ENCODE results near the gene WDR5B. TPM values are rescaled to one million over a fixed set of nuclear protein-coding genes. Genes with fewer than 3 reads are reported as not detected.
A peak's percentile ranks its signal among the peaks of the same experiment; 100 is the strongest.

The WDR5B gene
- total RNA-seq, 5 donors from 2014 or later (not counting 1 experiment from before 2014, with no cell fraction given) = 5.8 to 11.6 (median 10.0) TPM

- Mint-ChIP-seq H3K27me3 (no peaks in the 10 kb centered on the region), H3K4me3 (peak overlapping the region; percentile 95 to 99 (median 99)), H3K9me3 (peaks cover 0 to 3% (median 0%) of the 10 kb centered on the region in 3 donors), H3K27ac (peak overlapping the region; percentile 100), H3K36me3 (peaks cover 18% of the 10 kb centered on the region), H3K4me1 (peaks cover 45 to 64% (median 63%) of the 10 kb centered on the region in 3 donors)
- 14% methylated on average over 9 of the region's 10 CpGs for WGBS (ENCODE audit: insufficient coverage)
- peak overlapping the region; percentile 82 for H3K27ac ChIP-seq (ENCODE audit: low read length)
- peak overlapping the region; percentile 65 to 86 for H3K4me3 ChIP-seq (ENCODE audit: control insufficient read depth in 1 of 2, extremely low read depth in 1 of 2, low read length in 1 of 2)
- POLR2A ChIA-PET = interaction anchor here (0.6 to 2.2 kb wide), 10 partner anchors 23 to 852 kb away, joined by 3 to 14 read pairs (median 3); partner anchors contain the start of genes FAM162A (in 2 of the 2), HCLS1 (in 1 of the 2) and MIX23 (in 1 of the 2)
- peak; percentile 18 to 29 (median 22) for ATAC-seq (replicated peaks in 1 of 4)
- peaks cover 0 to 22% of the 10 kb centered on the region in 2 donors for H3K36me3 ChIP-seq (ENCODE audit: control insufficient read depth in 2 of 2, extremely low read depth in 1 of 2, insufficient read depth in 1 of 2, low read length in 1 of 2)
- peaks cover 14 to 15% of the 10 kb centered on the region in 2 experiments for H3K4me1 ChIP-seq (ENCODE audit: control insufficient read depth in 1 of 2, extremely low read depth in 1 of 2, insufficient read depth in 2 of 2, low read length in 2 of 2)
- H3K27me3 ChIP-seq (replicated peaks in 1 of 2; ENCODE audit: control insufficient read depth in 2 of 2, extremely low read depth in 1 of 2, insufficient read depth in 2 of 2, low read length in 1 of 2) = no peaks in the 10 kb centered on the region
- CTCF ChIA-PET = interaction anchor here (0.7 to 4.0 kb wide), 6 partner anchors 22 to 314 kb away, joined by 3 to 59 read pairs (median 3); partner anchors contain the start of genes FAM162A (in 2 of the 2) and MIX23 (in 1 of the 2)
- no peaks in the 10 kb centered on the region for H3K9me3 ChIP-seq
- peak in 33 of 35 experiments; percentile 12 to 62 (median 33) for DNase-seq
These were observed 638 bp downstream of the WDR5B start for GRCh38 chr3:122415104-122415744.

GRCh38 chr3:122414391-122414790 lies 1.5 kb downstream of the WDR5B start:
- H3K27me3 Mint-ChIP-seq = no peaks in the 10 kb centered on the region
- H3K9me3 Mint-ChIP-seq = peaks cover 0 to 3% (median 0%) of the 10 kb centered on the region in 3 donors
- Histone ChIP-seq H3K4me3 (ENCODE audit: control insufficient read depth in 1 of 2, extremely low read depth in 1 of 2, low read length in 1 of 2) (no peak overlapping the region), H3K9me3 (no peaks in the 10 kb centered on the region), H3K4me1 (ENCODE audit: control insufficient read depth in 1 of 2, extremely low read depth in 1 of 2, insufficient read depth in 2 of 2, low read length in 2 of 2) (peaks cover 14 to 15% of the 10 kb centered on the region in 2 experiments), H3K36me3 (ENCODE audit: control insufficient read depth in 2 of 2, extremely low read depth in 1 of 2, insufficient read depth in 1 of 2, low read length in 1 of 2) (peaks cover 0 to 30% of the 10 kb centered on the region in 2 donors), H3K27ac (ENCODE audit: low read length) (no peak overlapping the region), H3K27me3 (replicated peaks in 1 of 2; ENCODE audit: control insufficient read depth in 2 of 2, extremely low read depth in 1 of 2, insufficient read depth in 2 of 2, low read length in 1 of 2) (no peaks in the 10 kb centered on the region)
- H3K36me3 Mint-ChIP-seq = peaks cover 23% of the 10 kb centered on the region
- peaks cover 45 to 64% (median 62%) of the 10 kb centered on the region in 3 donors for H3K4me1 Mint-ChIP-seq
- no peak for ATAC-seq (replicated peaks in 1 of 4)
- peak overlapping the region; percentile 95 to 99 (median 99) for H3K4me3 Mint-ChIP-seq
- ChIA-PET POLR2A (interaction anchor here in 1 of 2 donors (0.9 to 1.0 kb wide), 2 partner anchors 22 to 30 kb away, joined by 3 read pairs; partner anchors contain the start of gene FAM162A), CTCF (interaction anchor here in 1 of 2 donors (3.8 to 4.0 kb wide), 2 partner anchors 22 to 30 kb away, joined by 20 to 59 read pairs; partner anchors contain the start of genes FAM162A and MIX23)
- no CpG with 5 or more reads among the region's 3 CpGs for WGBS (ENCODE audit: insufficient coverage)
- peak overlapping the region; percentile 100 for H3K27ac Mint-ChIP-seq
- no peak for DNase-seq

GRCh38 chr3:122410639-122411038 lies 5.2 kb downstream of the WDR5B start:
- Histone ChIP-seq H3K36me3 (ENCODE audit: control insufficient read depth in 2 of 2, extremely low read depth in 1 of 2, insufficient read depth in 1 of 2, low read length in 1 of 2) (peaks cover 0 to 68% of the 10 kb centered on the region in 2 donors), H3K9me3 (no peaks in the 10 kb centered on the region), H3K4me1 (ENCODE audit: control insufficient read depth in 1 of 2, extremely low read depth in 1 of 2, insufficient read depth in 2 of 2, low read length in 2 of 2) (peaks cover 5 to 9% of the 10 kb centered on the region in 2 experiments), H3K27me3 (replicated peaks in 1 of 2; ENCODE audit: control insufficient read depth in 2 of 2, extremely low read depth in 1 of 2, insufficient read depth in 2 of 2, low read length in 1 of 2) (no peaks in the 10 kb centered on the region), H3K27ac (ENCODE audit: low read length) (no peak overlapping the region), H3K4me3 (ENCODE audit: control insufficient read depth in 1 of 2, extremely low read depth in 1 of 2, low read length in 1 of 2) (no peak overlapping the region)
- WGBS (ENCODE audit: insufficient coverage) = 88% methylated on average over 3 of the region's 6 CpGs
- Mint-ChIP-seq H3K9me3 (peaks cover 0 to 3% (median 0%) of the 10 kb centered on the region in 3 donors), H3K27me3 (no peaks in the 10 kb centered on the region), H3K27ac (no peak overlapping the region), H3K36me3 (peaks cover 45% of the 10 kb centered on the region), H3K4me1 (peaks cover 34 to 43% (median 43%) of the 10 kb centered on the region in 3 donors), H3K4me3 (no peak overlapping the region)
- DNase-seq (no peak), ATAC-seq (replicated peaks in 1 of 4) (no peak)
- CTCF ChIA-PET = interaction anchor here in 1 of 2 donors (0.6 kb wide), 1 partner anchor 24 kb away, joined by 4 read pairs; no protein-coding TSS in a partner anchor
- POLR2A ChIA-PET = no interaction called here

- Mint-ChIP-seq H3K36me3 (peaks cover 48% of the 10 kb centered on the region), H3K4me3 (no peak overlapping the region), H3K4me1 (peaks cover 29 to 40% (median 39%) of the 10 kb centered on the region in 3 donors), H3K27me3 (no peaks in the 10 kb centered on the region), H3K27ac (no peak overlapping the region), H3K9me3 (peaks cover 0 to 3% (median 0%) of the 10 kb centered on the region in 3 donors)
- ATAC-seq (replicated peaks in 1 of 4) (no peak), DNase-seq (no peak)
- H3K36me3 ChIP-seq (ENCODE audit: control insufficient read depth in 2 of 2, extremely low read depth in 1 of 2, insufficient read depth in 1 of 2, low read length in 1 of 2) = peaks cover 0 to 73% of the 10 kb centered on the region in 2 donors
- no peaks in the 10 kb centered on the region for H3K9me3 ChIP-seq
- H3K4me1 ChIP-seq (ENCODE audit: control insufficient read depth in 1 of 2, extremely low read depth in 1 of 2, insufficient read depth in 2 of 2, low read length in 2 of 2) = peaks cover 2 to 3% of the 10 kb centered on the region in 2 experiments
- POLR2A ChIA-PET = no interaction called here
- CTCF ChIA-PET = no interaction called here
- H3K4me3 ChIP-seq (ENCODE audit: control insufficient read depth in 1 of 2, extremely low read depth in 1 of 2, low read length in 1 of 2) = no peak overlapping the region
- H3K27ac ChIP-seq (ENCODE audit: low read length) = no peak overlapping the region
- no CpG with 5 or more reads among the region's 4 CpGs for WGBS (ENCODE audit: insufficient coverage)
- H3K27me3 ChIP-seq (replicated peaks in 1 of 2; ENCODE audit: control insufficient read depth in 2 of 2, extremely low read depth in 1 of 2, insufficient read depth in 2 of 2, low read length in 1 of 2) = no peaks in the 10 kb centered on the region
These were observed 5.8 kb downstream of the WDR5B start for GRCh38 chr3:122410111-122410510.

GRCh38 chr3:122409446-122409845 lies 6.4 kb downstream of the WDR5B start:
- Mint-ChIP-seq H3K27ac (peak overlapping the region; percentile 8 to 9), H3K27me3 (no peaks in the 10 kb centered on the region), H3K4me1 (peaks cover 22 to 33% (median 32%) of the 10 kb centered on the region in 3 donors), H3K36me3 (peaks cover 48% of the 10 kb centered on the region), H3K9me3 (peaks cover 0 to 3% (median 0%) of the 10 kb centered on the region in 3 donors), H3K4me3 (no peak overlapping the region)
- no peak overlapping the region for H3K27ac ChIP-seq (ENCODE audit: low read length)
- CTCF ChIA-PET = interaction anchor here (0.6 to 2.3 kb wide), 3 partner anchors 25 to 1659 kb away, joined by 3 to 10 read pairs (median 3); partner anchors contain the start of gene FAM162A (in 1 of the 2)
- ATAC-seq (replicated peaks in 1 of 4) (no peak), DNase-seq (no peak)
- H3K27me3 ChIP-seq (replicated peaks in 1 of 2; ENCODE audit: control insufficient read depth in 2 of 2, extremely low read depth in 1 of 2, insufficient read depth in 2 of 2, low read length in 1 of 2) = no peaks in the 10 kb centered on the region
- no peaks in the 10 kb centered on the region for H3K9me3 ChIP-seq
- no peaks in the 10 kb centered on the region for H3K4me1 ChIP-seq (ENCODE audit: control insufficient read depth in 1 of 2, extremely low read depth in 1 of 2, insufficient read depth in 2 of 2, low read length in 2 of 2)
- WGBS (ENCODE audit: insufficient coverage) = 86% methylated on average over 6 of the region's 6 CpGs
- H3K36me3 ChIP-seq (ENCODE audit: control insufficient read depth in 2 of 2, extremely low read depth in 1 of 2, insufficient read depth in 1 of 2, low read length in 1 of 2) = peaks cover 0 to 78% of the 10 kb centered on the region in 2 donors
- H3K4me3 ChIP-seq (ENCODE audit: control insufficient read depth in 1 of 2, extremely low read depth in 1 of 2, low read length in 1 of 2) = no peak overlapping the region
- POLR2A ChIA-PET = interaction anchor here in 1 of 2 donors (0.6 kb wide), 1 partner anchor 109 kb away, joined by 3 read pairs; no protein-coding TSS in a partner anchor

- no CpG with 5 or more reads among the region's 1 CpG for WGBS (ENCODE audit: insufficient coverage)
- Mint-ChIP-seq H3K4me1 (peaks cover 19 to 20% (median 19%) of the 10 kb centered on the region in 3 donors), H3K27me3 (no peaks in the 10 kb centered on the region), H3K27ac (peak overlapping the region in 1 of 2 donors; percentile 23), H3K9me3 (no peaks in the 10 kb centered on the region), H3K36me3 (peaks cover 51% of the 10 kb centered on the region), H3K4me3 (no peak overlapping the region)
- H3K27ac ChIP-seq (ENCODE audit: low read length) = no peak overlapping the region
- POLR2A ChIA-PET = interaction anchor here in 1 of 2 donors (0.7 kb wide), 1 partner anchor 12 kb away, joined by 8 read pairs; no protein-coding TSS in a partner anchor
- H3K9me3 ChIP-seq = no peaks in the 10 kb centered on the region
- no peak overlapping the region for H3K4me3 ChIP-seq (ENCODE audit: control insufficient read depth in 1 of 2, extremely low read depth in 1 of 2, low read length in 1 of 2)
- CTCF ChIA-PET = interaction anchor here (0.6 to 2.3 kb wide), 4 partner anchors 18 to 619 kb away, joined by 3 to 10 read pairs (median 4); partner anchors contain the start of genes FAM162A (in 2 of the 2) and SEMA5B (in 1 of the 2)
- ATAC-seq (replicated peaks in 1 of 4) (no peak), DNase-seq (no peak)
- peaks cover 0 to 85% of the 10 kb centered on the region in 2 donors for H3K36me3 ChIP-seq (ENCODE audit: control insufficient read depth in 2 of 2, extremely low read depth in 1 of 2, insufficient read depth in 1 of 2, low read length in 1 of 2)
- H3K27me3 ChIP-seq (replicated peaks in 1 of 2; ENCODE audit: control insufficient read depth in 2 of 2, extremely low read depth in 1 of 2, insufficient read depth in 2 of 2, low read length in 1 of 2) = no peaks in the 10 kb centered on the region
- no peaks in the 10 kb centered on the region for H3K4me1 ChIP-seq (ENCODE audit: control insufficient read depth in 1 of 2, extremely low read depth in 1 of 2, insufficient read depth in 2 of 2, low read length in 2 of 2)
These were observed 7.9 kb downstream of the WDR5B start for GRCh38 chr3:122407946-122408345.

Data from T-cell (primary cell).